ENCODE results near the gene CAMTA1. TPM values are rescaled to one million over a fixed set of nuclear protein-coding genes. Genes with fewer than 3 reads are reported as not detected.

Gene CAMTA1
- total and polyA plus RNA-seq, 9 of the 15 experiments (the other 6 are each of a cell fraction or from before 2014, with no cell fraction given) = 43.9 to 161 (median 65.9) TPM

DNA sequence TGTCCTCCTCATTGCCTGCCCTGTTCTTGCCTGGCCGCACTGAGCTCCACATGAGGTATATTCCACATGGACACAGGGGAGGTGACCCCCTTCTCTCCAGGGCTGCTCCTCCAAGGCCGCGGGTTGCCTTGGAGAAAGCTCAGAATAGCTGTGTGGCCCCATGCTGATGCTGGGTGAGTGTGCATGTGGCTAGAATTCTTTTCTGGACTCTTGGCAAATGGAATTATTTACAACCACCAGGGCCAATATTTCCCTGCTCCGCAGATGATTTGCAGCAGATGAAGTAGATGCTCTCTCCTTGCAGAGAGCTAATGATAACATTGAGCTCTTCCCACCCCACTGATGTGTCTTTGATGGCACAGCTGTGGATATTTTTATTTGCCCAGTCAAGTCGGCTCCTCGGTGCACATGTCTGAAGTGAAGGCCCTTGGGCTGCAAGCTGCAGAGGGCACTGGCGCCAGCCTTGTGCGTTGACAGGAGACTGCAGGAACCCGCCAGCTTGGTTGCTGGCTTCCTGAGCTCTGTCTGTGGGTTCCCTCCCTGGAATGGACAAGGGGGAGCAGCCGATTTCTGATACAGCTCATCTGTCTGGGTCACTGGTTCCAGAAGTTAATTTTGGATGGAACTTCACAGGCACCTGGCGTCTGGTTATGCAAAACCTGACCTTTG, 581.2 kb downstream of the CAMTA1 start (continued):
- TF ChIP-seq CREB1 (IDR thresholded peaks at IDR 0.05) (no peak), CREB1 (CRISPR knock-in tag; IDR thresholded peaks at IDR 0.05) (no peak), EP300 (IDR thresholded peaks at IDR 0.05; ENCODE audit: low read length) (no peak), NFIC (IDR thresholded peaks at IDR 0.05) (no peak), RUNX1 (IDR thresholded peaks at IDR 0.05; ENCODE audit: low read depth) (no peak), ZNF280B (CRISPR knock-in tag; IDR thresholded peaks at IDR 0.05) (no peak)
- TF ChIP-seq, protein P1, sequence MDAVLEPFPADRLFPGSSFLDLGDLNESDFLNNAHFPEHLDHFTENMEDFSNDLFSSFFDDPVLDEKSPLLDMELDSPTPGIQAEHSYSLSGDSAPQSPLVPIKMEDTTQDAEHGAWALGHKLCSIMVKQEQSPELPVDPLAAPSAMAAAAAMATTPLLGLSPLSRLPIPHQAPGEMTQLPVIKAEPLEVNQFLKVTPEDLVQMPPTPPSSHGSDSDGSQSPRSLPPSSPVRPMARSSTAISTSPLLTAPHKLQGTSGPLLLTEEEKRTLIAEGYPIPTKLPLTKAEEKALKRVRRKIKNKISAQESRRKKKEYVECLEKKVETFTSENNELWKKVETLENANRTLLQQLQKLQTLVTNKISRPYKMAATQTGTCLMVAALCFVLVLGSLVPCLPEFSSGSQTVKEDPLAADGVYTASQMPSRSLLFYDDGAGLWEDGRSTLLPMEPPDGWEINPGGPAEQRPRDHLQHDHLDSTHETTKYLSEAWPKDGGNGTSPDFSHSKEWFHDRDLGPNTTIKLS (IDR thresholded peaks at IDR 0.05; ENCODE audit: borderline replicate concordance, low read depth) = no peak
